HEK293 (cell line): ENCODE results near the gene C1orf21.

ENCODE experiments used
- HOXA7 ChIP-seq: sonication (generic); formaldehyde crosslinking; IDR thresholded peaks from 2 replicates; pipeline ENCODE4 v1.8.1; 2022; ENCODE audit warnings: missing genetic modification reagents, borderline replicate concordance
- MEIS1 ChIP-seq: sonication (generic); formaldehyde crosslinking; IDR thresholded peaks from 2 replicates; pipeline ENCODE4 v1.8.1; 2022; ENCODE audit warnings: missing genetic modification reagents, mild to moderate bottlenecking, borderline replicate concordance
- PBX3 ChIP-seq: sonication (generic); formaldehyde crosslinking; IDR thresholded peaks from 2 replicates; pipeline ENCODE4 v1.8.1; 2022; ENCODE audit warnings: mild to moderate bottlenecking, moderate library complexity, missing genetic modification reagents
- PRDM1 ChIP-seq: fragments of 450-650 bp; formaldehyde crosslinking; IDR thresholded peaks from 2 replicates; pipeline ENCODE4; 2016; ENCODE audit warnings: missing biosample characterization, missing genetic modification characterization
- TRIM28 ChIP-seq: IDR thresholded peaks from 2 replicates; pipeline ENCODE4 v1.6.1; 2011; ENCODE audit warnings: low read length, control low read depth, borderline replicate concordance
- ZBTB44 ChIP-seq: fragments of 450-650 bp; IDR thresholded peaks from 2 replicates; pipeline ENCODE4 v1.5.1; 2018; ENCODE audit warnings: missing biosample characterization, mild to moderate bottlenecking, missing genetic modification characterization
- ZEB2 ChIP-seq: fragments of 450-650 bp; formaldehyde crosslinking; IDR thresholded peaks from 2 replicates; pipeline ENCODE4 v1.5.1; 2016; ENCODE audit warnings: missing biosample characterization, missing genetic modification characterization
- ZNF133 ChIP-seq: fragments of 450-650 bp; formaldehyde crosslinking; IDR thresholded peaks from 2 replicates; pipeline ENCODE4 v1.5.1; 2016; ENCODE audit warnings: missing biosample characterization, missing genetic modification characterization
- ZNF16 ChIP-seq: fragments of 450-650 bp; formaldehyde crosslinking; IDR thresholded peaks from 2 replicates; pipeline ENCODE4 v1.5.1; 2016; ENCODE audit warnings: low read depth, missing biosample characterization, missing genetic modification characterization
- ZNF18 ChIP-seq: fragments of 450-650 bp; formaldehyde crosslinking; IDR thresholded peaks from 2 replicates; pipeline ENCODE4 v1.5.1; 2016; ENCODE audit warnings: missing biosample characterization, missing genetic modification characterization
- ZNF184 ChIP-seq: fragments of 450-650 bp; IDR thresholded peaks from 2 replicates; pipeline ENCODE4 v1.5.1; 2018; ENCODE audit warnings: missing biosample characterization, mild to moderate bottlenecking, missing genetic modification characterization
- ZNF223 ChIP-seq: fragments of 450-650 bp; formaldehyde crosslinking; IDR thresholded peaks from 2 replicates; pipeline ENCODE4 v1.5.1; 2016; ENCODE audit warnings: missing biosample characterization, missing genetic modification characterization
- ZNF391 ChIP-seq: fragments of 450-650 bp; formaldehyde crosslinking; IDR thresholded peaks from 2 replicates; pipeline ENCODE4 v1.5.1; 2016; ENCODE audit warnings: low read depth, missing biosample characterization, missing genetic modification characterization, borderline replicate concordance
- ZNF473 ChIP-seq: fragments of 450-650 bp; formaldehyde crosslinking; IDR thresholded peaks from 2 replicates; pipeline ENCODE4 v1.5.1; 2017; ENCODE audit warnings: missing biosample characterization, missing genetic modification characterization
- ZNF510 ChIP-seq: fragments of 450-650 bp; formaldehyde crosslinking; IDR thresholded peaks from 2 replicates; pipeline ENCODE4 v1.5.1; 2018; ENCODE audit warnings: mild to moderate bottlenecking, missing genetic modification characterization, missing biosample characterization; ENCODE audit not compliant: insufficient replicate concordance
- ZNF549 ChIP-seq: fragments of 450-650 bp; IDR thresholded peaks from 2 replicates; pipeline ENCODE4 v1.5.1; 2018; ENCODE audit warnings: missing biosample characterization, missing genetic modification characterization, mild to moderate bottlenecking, inconsistent platforms, moderate library complexity
- ZNF571 ChIP-seq: fragments of 450-650 bp; formaldehyde crosslinking; IDR thresholded peaks from 2 replicates; pipeline ENCODE4 v1.5.0; 2017; ENCODE audit warnings: missing biosample characterization, missing genetic modification characterization
- ZNF629 ChIP-seq: fragments of 450-650 bp; formaldehyde crosslinking; IDR thresholded peaks from 2 replicates; pipeline ENCODE4 v1.5.1; 2017; ENCODE audit warnings: missing biosample characterization, missing genetic modification characterization
- ZNF645 ChIP-seq: fragments of 450-650 bp; formaldehyde crosslinking; IDR thresholded peaks from 2 replicates; pipeline ENCODE4; 2016; ENCODE audit warnings: missing biosample characterization, missing genetic modification characterization
- ZNF791 ChIP-seq: fragments of 450-650 bp; formaldehyde crosslinking; IDR thresholded peaks from 2 replicates; pipeline ENCODE4 v1.5.1; 2016; ENCODE audit warnings: missing biosample characterization, missing genetic modification characterization
- ZNF837 ChIP-seq: fragments of 450-650 bp; formaldehyde crosslinking; IDR thresholded peaks from 2 replicates; pipeline ENCODE4 v1.5.1; 2016; ENCODE audit warnings: missing biosample characterization, missing genetic modification characterization
- TF ChIP-seq, protein P1 (sequence below): fragments of 450-650 bp; formaldehyde crosslinking; IDR thresholded peaks from 2 replicates; pipeline ENCODE4 v1.5.1; 2016; ENCODE audit warnings: missing biosample characterization, missing genetic modification characterization
- TF ChIP-seq, protein P2 (sequence below): fragments of 450-650 bp; formaldehyde crosslinking; IDR thresholded peaks from 2 replicates; pipeline ENCODE4 v1.5.1; 2017; ENCODE audit warnings: missing biosample characterization, missing genetic modification characterization
- TF ChIP-seq, protein P3 (sequence below): fragments of 450-650 bp; formaldehyde crosslinking; IDR thresholded peaks from 2 replicates; pipeline ENCODE4 v1.5.1; 2016; ENCODE audit warnings: missing biosample characterization, missing genetic modification characterization, borderline replicate concordance
- TF ChIP-seq, protein P4 (sequence below): fragments of 450-650 bp; formaldehyde crosslinking; IDR thresholded peaks from 2 replicates; pipeline ENCODE4 v1.5.0; 2017; ENCODE audit warnings: missing biosample characterization, missing genetic modification characterization, borderline replicate concordance

C1orf21 gene

DNA sequence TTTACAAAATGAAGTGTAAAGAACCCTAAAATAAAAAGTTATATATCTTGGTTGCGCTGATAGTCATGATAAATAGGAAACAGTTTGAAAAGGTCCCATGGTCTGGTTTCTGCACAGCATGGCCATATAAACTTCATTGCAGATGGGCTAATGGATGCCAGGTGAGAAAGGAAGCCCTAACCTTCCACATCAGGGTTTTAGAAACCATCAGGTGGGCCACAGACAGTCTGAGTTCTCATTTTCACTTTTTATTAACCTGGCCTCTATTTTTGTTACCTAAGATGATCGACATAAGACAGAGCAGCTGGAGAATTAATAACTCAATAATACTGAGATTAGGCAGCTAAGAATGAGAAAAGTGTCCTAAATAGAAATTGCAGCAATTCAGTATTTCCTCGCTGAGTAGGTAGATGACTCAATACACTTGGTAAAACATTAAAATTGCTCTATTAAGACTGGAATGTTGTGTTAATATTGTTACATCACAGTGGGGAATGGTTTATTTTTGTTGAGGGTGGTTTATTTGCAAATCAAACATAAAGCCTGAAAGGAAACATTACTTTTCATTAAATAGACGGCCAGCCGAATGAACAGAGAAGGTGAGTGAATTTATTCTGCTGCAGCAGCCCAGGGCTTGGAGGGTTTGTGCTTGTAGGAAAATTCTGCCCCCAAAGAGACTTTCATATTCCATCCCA is 21.1 kb downstream of the C1orf21 start (continued):
- TF ChIP-seq, protein P1, sequence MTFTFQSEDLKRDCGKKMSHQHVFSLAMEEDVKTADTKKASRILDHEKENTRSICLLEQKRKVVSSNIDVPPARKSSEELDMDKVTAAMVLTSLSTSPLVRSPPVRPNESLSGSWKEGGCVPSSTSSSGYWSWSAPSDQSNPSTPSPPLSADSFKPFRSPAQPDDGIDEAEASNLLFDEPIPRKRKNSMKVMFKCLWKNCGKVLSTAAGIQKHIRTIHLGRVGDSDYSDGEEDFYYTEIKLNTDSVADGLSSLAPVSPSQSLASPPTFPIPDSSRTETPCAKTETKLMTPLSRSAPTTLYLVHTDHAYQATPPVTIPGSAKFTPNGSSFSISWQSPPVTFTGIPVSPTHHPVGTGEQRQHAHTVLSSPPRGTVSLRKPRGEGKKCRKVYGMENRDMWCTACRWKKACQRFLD (tag by site-specific recombination), result no peak
- TF ChIP-seq MEIS1 (no peak), PBX3 (CRISPR knock-in tag) (no peak), ZNF791 (no peak), ZNF473 (no peak), ZNF184 (tag by site-specific recombination) (no peak), ZNF571 (tag by site-specific recombination) (no peak), ZNF223 (tag by site-specific recombination) (no peak), ZNF133 (tag by site-specific recombination) (no peak), ZNF18 (tag by site-specific recombination) (no peak), ZNF16 (no peak), TRIM28 (no peak), ZNF629 (tag by site-specific recombination) (peak; percentile 73), ZEB2 (tag by site-specific recombination) (no peak), HOXA7 (CRISPR knock-in tag) (no peak), ZNF510 (tag by site-specific recombination) (no peak), ZNF549 (tag by site-specific recombination) (no peak), ZBTB44 (tag by site-specific recombination) (no peak), PRDM1 (tag by site-specific recombination) (no peak), ZNF391 (tag by site-specific recombination) (no peak), ZNF837 (tag by site-specific recombination) (no peak), ZNF645 (no peak)
- TF ChIP-seq, protein P2, sequence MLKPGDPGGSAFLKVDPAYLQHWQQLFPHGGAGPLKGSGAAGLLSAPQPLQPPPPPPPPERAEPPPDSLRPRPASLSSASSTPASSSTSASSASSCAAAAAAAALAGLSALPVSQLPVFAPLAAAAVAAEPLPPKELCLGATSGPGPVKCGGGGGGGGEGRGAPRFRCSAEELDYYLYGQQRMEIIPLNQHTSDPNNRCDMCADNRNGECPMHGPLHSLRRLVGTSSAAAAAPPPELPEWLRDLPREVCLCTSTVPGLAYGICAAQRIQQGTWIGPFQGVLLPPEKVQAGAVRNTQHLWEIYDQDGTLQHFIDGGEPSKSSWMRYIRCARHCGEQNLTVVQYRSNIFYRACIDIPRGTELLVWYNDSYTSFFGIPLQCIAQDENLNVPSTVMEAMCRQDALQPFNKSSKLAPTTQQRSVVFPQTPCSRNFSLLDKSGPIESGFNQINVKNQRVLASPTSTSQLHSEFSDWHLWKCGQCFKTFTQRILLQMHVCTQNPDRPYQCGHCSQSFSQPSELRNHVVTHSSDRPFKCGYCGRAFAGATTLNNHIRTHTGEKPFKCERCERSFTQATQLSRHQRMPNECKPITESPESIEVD (tag by site-specific recombination), result peak; percentile 83
- TF ChIP-seq, protein P3, sequence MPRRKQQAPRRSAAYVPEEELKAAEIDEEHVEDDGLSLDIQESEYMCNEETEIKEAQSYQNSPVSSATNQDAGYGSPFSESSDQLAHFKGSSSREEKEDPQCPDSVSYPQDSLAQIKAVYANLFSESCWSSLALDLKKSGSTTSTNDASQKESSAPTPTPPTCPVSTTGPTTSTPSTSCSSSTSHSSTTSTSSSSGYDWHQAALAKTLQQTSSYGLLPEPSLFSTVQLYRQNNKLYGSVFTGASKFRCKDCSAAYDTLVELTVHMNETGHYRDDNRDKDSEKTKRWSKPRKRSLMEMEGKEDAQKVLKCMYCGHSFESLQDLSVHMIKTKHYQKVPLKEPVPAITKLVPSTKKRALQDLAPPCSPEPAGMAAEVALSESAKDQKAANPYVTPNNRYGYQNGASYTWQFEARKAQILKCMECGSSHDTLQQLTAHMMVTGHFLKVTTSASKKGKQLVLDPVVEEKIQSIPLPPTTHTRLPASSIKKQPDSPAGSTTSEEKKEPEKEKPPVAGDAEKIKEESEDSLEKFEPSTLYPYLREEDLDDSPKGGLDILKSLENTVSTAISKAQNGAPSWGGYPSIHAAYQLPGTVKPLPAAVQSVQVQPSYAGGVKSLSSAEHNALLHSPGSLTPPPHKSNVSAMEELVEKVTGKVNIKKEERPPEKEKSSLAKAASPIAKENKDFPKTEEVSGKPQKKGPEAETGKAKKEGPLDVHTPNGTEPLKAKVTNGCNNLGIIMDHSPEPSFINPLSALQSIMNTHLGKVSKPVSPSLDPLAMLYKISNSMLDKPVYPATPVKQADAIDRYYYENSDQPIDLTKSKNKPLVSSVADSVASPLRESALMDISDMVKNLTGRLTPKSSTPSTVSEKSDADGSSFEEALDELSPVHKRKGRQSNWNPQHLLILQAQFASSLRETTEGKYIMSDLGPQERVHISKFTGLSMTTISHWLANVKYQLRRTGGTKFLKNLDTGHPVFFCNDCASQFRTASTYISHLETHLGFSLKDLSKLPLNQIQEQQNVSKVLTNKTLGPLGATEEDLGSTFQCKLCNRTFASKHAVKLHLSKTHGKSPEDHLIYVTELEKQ, result 0 out of 2 replicates have a peak, but pooled peaks have one; percentile 1
- TF ChIP-seq, protein P4, sequence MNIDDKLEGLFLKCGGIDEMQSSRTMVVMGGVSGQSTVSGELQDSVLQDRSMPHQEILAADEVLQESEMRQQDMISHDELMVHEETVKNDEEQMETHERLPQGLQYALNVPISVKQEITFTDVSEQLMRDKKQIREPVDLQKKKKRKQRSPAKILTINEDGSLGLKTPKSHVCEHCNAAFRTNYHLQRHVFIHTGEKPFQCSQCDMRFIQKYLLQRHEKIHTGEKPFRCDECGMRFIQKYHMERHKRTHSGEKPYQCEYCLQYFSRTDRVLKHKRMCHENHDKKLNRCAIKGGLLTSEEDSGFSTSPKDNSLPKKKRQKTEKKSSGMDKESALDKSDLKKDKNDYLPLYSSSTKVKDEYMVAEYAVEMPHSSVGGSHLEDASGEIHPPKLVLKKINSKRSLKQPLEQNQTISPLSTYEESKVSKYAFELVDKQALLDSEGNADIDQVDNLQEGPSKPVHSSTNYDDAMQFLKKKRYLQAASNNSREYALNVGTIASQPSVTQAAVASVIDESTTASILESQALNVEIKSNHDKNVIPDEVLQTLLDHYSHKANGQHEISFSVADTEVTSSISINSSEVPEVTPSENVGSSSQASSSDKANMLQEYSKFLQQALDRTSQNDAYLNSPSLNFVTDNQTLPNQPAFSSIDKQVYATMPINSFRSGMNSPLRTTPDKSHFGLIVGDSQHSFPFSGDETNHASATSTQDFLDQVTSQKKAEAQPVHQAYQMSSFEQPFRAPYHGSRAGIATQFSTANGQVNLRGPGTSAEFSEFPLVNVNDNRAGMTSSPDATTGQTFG (tag by site-specific recombination), result no peak
